NCI-H524 (cell line): Measurements from ENCODE around the gene FANK1.

ENCODE experiments used
- DNase-seq, 2 experiments: peaks; one replicate each; lab custom pipeline; 2025; lab: John Stamatoyannopoulos, UW

Gene FANK1, protein sequence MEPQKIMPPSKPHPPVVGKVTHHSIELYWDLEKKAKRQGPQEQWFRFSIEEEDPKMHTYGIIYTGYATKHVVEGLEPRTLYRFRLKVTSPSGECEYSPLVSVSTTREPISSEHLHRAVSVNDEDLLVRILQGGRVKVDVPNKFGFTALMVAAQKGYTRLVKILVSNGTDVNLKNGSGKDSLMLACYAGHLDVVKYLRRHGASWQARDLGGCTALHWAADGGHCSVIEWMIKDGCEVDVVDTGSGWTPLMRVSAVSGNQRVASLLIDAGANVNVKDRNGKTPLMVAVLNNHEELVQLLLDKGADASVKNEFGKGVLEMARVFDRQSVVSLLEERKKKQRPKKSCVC

DNA sequence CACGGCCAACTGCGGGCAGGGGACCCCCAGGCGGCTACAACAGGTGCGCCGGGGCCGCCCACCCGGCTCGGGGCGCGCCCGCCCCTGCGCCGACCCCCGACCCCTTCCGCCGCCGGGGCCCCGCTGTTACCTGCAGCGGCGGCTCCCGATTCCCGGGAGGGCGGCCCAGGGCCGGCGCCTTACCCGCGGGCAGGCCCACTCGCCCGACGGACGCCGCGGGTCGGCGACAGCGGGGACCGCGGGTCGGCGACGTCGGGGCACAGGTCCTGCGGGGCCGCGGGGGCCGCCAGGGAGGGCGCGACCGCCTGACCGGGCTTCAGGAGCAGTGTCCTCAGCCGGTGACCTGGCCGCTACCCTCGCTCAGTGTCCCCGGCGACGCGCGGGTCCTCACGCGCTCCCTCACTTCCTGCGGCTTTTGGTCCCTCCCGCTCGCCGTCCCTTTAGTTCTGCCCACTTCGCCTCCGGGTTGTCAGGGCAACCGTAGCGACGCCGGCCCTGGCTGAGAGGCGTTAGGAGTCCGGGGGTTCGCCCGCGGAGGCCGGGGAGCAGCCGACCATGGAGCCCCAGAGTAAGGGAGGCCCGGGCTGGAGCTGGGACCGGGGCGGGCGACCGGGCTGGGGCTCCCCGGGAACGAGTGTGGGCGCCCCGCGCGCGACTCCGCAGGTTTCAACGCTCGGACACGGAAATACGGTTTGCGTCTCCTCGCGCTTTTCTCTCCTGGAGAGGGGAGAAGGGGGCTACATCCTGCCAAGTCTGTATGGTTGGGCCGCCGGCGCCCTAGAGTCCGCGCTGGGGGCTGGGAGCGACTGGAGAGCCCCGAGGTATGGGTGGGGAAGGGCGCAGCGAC is at the start of gene FANK1:
TSS of gene FANK1 (plus strand) at position 477 of the 847 bp plus-strand sequence. CDS start at position 556, 79 bp downstream.
- DNase-seq = peak; percentile 5 to 40

DNA sequence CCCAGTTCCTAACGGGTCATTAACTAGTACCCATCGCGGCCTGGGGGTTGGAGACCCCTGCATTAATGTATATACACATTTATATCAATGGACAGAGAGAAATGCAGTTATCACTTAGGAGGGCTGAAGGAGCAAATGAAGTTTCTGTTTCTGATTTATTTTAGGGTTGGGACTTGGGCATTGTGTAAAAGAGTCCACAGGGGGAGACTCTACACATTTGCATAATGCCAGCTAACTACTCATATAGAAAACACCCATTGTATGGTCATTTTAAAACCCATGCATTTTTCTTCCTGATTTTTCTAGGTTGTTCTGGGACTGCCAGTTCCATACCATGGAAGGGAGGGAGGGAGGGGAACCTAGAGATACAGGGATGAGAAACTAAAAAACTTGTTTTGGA is 49.5 kb upstream of the FANK1 start:
- no peak for DNase-seq

DNA sequence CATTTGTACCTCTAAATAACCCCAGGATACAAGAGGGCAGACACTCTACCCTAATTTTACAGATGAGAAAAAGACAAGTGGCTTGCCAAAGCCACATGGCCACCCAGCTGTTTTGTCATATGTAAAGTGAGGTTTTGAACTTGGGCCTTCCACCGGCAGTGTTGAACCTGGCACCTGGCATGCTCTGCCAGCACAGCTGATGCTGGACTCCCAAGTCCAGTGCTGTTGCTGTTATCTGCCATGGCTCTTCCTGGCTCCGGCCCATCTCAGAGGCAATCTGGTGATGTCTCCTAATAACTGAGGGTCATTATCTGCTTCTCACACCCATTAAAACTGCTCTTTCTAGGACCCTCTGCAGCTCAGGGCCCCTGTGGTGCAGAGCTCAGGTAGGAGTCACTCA is 48.0 kb upstream of the FANK1 start:
- no peak for DNase-seq

DNA sequence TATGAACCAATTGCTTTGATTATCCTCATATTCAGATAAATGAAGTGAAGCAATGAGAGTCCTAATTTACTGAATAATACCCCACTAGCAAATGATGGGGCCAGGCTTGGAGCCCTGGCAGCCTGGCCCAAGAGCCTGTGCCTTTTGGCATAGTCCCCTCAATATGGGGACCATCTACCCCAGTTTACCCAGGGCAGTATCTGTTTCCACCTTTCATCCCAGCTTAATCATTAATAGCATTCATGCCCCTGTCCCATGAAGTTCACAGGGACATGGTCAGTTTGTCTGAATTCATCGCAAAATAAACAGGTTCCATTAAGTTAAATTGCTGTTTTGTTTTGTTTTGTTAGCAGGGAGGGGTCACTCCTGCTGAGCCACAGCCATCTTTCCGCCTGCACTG is 47.5 kb upstream of the FANK1 start:
- DNase-seq = no peak

DNA sequence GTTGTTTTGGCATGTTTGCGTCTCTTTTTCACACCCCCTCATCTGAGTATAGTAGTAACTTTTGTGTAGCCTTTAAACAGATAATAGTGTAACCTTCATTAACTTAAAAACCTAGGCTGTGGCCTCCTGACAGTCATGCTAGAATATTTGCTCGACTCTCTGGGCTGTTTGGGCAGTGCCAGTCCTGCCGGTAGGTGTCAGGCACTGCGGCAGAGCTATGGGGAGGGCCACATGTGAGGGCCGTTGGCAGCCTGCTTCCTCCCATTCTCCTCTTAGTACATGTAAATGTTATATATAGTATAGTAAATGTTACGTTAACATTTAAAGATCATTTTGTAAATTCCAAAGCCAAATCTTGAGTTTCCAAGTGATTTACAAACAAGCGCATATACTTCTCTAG is 46.9 kb upstream of the FANK1 start:
- DNase-seq = no peak

DNA sequence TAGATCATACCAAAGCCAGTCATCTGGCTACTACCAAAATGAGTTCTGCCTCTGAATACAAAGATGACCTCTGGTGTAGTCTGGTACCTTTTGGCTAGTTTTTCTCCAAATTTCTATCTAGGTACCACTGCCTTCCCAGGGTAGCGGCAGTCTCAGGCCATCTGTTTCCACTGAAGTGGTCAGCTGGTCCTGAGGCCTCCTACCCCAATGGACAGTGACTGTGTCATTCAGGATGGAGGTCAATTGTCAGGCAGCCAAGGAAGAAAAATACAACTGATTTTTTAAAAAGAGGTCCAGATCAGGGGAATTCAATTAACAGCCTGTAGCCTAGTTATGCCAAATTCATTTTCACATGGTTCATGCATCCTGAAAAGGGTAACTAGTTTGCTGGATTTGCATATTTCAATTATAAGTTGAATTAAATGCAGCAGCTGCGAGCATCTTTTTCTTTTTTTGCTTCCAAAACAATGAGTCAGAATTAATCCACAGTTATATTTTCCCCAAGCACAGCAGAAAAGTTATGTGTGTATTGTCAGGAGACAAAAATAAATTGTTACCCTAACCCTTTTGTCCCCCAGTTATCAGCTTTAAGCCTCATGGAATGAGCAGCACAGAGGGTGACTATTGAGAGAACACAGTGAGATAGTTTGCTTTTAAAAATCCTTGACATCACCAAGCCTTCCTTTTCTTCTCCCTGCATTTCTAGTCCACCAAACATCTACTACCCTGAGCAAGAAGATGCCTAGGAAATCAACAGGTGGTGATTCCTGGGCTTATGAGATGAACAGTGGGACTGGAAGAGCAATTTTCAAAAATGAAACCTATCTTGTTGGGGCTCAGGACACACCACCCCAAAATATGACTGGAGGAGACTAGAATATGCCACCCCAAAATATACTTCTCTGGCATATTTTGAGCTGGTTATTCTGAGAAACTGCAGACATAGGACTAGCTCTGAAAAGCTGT is 45.3 kb upstream of the FANK1 start:
- no peak for DNase-seq

DNA sequence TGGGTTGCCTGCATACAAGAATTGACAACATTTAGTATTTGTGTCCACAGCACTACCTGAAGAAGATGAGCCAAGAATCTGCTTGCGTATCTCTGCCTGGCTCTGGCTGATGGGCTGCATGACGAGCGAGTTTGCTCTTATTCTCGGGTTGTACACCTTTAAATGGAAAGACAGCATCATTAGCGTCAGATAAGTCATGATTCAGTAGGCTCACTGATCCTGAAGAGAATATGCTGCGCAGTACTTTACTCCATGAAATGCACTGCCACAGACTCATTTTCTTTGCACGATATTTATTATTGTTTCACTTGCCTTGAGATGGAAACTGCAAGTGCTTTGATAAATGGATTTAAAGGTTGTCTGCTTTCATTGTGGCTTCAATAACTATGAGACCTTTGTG is 43.9 kb upstream of the FANK1 start:
- DNase-seq = no peak

DNA sequence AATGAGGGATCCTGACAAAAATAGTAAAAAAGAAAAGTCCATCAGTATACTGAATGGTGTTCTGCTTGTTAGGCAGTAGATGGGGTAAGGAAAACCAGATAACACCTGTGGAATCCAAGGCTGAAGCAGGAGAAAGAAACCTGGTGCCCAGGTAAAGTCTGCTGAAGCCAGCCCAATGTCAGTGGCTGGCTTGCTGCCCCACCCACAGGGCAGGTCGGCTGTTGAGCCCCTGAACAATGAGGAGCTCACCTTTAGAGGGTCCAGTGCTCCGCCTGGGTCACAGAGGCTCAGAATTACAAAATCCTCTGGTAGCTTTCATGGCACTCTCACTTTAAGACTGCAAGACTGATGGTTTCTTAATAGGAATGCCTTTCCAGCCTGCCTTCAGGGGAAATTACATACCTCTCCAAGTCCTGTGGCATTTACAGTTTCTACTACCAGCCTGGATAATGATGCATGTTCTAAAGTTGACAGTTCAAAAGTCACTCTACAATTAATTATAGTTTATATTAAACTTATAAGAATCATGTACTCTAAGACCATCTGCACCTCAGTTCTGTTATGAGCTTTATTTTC is 39.1 kb upstream of the FANK1 start:
- no peak for DNase-seq

DNA sequence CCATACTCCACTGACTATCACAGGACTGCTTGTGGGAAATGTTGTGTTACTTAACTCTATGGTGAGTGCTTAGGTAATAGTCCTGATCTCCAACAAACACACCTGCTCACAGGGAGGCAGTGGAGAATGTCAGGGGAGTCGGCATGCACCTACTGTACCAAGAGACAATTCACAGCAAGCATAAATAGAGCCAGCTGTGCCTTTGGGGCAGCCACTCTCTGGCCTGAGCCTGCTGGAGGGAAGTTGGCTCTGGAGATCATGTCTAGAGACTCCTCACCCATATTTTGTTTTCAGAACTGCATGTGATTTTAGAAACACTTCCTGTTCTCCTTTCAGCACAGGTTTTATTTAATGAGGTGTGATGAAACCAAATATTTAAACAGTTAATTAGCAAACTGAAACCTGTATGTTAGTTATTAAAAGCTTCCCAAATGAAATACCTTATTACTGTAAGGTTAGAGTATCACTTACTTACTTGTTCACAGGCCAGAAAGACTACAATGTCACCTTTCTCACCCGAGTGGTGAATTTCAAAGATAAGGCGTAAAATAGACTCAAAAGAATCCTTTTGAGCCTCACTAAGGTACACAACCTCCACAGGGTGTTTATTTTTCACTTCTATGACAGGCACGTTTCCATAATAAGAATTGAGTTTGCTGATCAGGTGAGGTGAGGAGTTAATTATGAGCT is 37.1 kb upstream of the FANK1 start:
- DNase-seq = no peak

DNA sequence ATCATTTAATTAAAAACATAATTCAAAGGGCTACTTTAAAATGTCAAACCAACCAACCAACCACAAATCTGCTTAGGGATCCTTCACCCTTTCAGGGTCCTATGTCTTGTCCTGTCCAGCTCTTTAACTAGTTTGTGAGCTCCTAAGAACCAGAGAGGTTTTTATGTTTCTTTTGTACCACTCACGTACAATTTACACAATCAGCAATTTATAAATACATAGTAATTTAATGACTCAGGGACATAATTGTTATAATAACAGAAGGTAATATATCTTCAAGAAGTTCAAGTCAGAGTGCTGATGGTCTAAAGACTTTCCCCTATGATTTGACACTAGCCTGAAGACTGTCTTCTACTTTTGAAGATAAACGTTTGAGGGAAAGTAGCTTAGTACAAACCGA is 31.2 kb upstream of the FANK1 start:
- DNase-seq = no peak

DNA sequence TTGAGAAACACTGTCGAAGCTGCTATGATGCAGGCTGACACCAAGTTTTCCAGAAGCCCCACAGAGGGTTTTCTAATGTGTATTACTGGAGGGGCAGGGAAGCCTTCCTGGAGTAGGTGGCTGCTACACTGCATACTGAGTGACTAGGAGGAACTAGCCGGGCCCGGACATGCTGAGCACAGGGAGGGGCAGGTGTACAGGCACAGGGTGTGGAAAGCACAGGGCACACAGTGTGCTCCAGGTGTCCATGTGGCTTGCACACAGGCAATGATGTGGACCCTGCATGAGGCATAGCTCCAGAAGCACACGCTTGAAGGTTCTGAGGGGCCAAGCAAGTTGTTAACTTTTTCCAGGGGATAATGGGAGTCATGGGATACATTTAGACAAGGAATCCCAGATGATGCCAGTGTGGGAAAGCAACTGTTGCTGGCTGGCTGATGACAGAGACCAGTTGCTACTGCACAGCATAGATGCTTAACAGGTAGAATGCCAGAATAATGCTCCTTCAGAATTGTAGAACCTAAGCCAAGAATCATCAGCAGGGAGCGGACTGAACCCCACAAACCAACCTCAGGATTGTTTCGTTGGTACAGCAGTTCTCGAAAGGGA is 29.8 kb upstream of the FANK1 start:
- no peak for DNase-seq

DNA sequence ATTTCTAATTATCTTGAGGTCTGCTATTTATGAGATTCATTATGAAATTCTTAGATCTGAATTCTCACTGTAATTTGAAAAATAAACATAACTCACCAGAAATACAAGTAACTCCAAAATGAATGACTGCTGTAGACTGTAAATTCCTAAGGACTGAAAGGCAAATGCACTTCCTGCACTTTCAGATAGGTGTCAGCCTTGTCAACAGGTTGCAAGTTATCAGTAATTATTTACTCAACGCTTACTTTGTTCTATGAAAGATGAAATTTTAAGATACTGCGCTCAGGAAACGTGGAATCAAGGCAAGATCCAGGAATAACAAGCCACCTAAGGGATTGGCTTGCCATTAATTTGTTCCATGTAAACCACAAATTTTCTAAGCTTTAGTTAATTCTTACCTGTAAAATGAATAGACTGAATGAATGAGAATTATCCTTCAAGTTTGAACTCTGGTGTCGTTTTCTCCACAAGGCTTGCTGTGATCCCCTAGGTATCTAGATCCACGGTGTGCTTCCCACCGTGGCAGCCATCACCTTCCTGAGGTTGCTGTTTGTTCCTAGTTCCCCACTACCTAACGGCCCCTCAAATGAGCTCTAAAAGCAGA is 27.9 kb upstream of the FANK1 start:
- DNase-seq = peak in 1 of 2 experiments; percentile 24

DNA sequence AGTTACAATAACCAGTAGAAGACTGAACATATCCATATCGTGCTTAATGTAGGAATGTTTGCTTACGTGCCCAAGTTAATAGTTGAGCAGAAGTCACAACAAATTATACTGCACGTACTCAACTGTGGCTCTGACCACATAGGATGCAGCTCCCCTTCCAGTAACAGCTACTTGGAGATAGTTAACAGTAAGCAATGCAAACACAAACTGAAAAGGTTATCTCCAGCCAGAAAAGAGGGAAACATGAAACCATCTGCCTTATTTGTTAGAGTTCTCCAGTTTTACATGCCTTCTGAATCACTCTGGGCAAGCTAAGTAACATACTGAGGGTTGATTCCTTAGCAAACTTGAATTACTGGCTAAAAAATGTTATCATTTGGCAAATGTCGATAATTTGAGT is 25.0 kb upstream of the FANK1 start:
- DNase-seq = no peak

DNA sequence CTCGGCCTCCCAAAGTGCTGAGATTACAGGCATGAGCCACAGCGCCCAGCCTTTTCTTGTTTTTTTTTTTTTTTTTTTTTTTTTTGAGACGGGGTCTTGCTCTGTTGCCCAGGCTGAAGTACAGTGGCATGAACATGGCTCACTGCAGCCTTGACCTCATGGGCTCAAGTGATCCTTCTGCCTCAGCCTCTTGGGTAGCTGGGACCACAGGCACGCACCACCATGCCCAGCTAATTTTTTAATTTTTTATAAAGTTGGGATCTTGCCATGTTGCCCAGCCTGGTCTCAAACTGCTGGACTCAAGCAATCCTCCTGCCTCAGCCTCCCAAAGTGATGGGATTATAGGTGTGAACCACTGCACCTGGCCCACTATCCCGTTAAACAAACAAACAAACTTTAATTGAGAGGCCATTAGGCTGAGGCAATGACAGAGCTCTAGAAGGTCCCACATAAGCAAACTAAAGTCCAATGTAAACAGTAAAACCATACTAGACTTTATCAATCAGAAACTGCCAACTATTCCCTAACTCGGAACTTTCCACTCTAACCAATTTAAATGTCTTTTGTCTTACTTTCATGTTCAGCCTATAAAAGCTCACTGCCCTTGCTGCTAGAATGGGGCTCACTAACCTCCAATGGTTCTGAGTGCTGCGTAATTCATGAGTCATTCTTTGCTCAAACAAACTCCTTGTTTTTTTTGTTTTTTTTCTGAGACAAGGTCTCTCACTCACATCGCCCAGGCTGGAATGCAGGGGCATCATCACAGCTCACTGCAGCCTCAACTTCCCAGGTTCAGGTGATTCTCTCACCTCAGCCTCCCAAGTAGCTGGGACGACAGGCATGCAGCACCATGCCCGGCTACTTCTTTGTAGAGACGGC is 17.2 kb upstream of the FANK1 start:
- no peak for DNase-seq

DNA sequence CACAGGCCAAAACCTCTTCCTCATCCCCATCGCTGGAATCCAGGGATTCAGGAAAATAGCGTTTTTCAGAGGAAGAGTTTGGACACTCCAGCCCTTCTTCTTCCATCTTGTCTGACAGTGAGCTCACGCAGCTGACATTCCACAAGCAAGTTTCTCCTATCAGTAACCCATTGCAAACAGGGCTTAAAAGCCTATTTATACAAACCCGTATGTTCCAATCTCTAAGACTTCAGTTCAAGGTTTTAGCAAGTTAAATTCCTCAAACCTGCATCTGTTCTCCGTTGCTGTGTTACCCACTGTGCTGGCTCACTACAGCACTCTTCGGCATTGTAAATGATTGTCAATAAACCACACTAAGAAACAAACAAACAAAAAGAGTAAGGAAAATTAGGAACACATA is 15.6 kb upstream of the FANK1 start:
- DNase-seq = no peak

DNA sequence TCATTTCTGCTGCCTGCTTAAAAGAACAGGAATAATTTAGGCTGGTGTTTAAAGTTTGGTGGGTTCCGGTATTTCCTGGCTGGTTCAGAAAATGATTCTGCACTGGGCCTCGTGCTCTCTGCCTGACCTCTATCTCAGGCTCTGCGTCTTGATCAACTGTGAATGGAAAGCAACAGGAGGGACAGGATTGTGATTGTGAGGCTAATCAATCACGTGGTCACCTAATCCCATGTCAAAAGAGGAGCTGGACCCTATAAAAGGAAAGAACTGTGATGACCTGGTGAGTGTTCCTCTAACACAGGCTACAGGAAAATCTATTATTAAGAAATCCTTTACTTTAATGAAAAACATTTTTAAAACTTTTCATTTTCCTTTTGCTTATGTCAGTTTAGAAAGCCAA is 15.2 kb upstream of the FANK1 start, which contains the start of gene DHX32:
TSS of gene DHX32 (minus strand) at position 101 of the 400 bp plus-strand sequence. CDS start 468 bp downstream, outside the sequence.
- DNase-seq = no peak

DNA sequence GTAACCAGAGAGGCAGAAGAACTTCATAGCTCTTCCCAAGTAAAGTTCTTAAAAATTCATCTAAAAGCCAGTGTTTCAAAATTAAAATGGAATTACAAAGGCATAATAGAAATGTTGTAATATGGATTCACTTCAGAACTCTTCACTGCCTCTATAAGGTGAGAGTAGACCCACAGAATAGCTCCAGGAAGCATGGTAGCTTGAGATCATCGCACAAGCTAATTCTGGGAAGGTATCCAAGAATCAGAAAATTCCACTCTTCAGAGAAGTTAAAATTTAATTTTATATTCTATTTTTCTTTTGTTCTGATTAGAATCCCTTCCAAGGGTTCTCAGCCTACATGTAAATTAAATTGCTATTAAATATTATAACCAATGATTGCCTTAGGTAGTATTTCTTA is 13.8 kb upstream of the FANK1 start:
- no peak for DNase-seq

DNA sequence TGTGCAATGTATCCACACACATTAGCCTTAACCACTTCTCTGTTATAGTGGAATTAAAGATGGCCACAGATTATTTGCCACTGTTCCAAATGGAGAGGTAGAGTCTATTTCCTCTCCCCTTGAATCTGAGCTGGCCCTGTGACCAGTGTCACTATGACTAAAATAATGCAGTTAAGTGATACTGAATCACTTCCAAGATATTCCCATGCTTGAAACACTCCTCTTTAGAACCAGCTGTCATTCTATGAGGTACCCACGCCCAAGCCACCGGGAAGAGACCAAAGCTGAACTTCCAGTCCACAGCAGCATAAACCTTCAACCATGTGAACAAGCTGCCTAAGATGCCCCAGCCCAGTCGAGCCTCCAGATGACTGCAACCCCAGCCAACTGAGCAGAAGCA is 13.2 kb upstream of the FANK1 start:
- DNase-seq = no peak

DNA sequence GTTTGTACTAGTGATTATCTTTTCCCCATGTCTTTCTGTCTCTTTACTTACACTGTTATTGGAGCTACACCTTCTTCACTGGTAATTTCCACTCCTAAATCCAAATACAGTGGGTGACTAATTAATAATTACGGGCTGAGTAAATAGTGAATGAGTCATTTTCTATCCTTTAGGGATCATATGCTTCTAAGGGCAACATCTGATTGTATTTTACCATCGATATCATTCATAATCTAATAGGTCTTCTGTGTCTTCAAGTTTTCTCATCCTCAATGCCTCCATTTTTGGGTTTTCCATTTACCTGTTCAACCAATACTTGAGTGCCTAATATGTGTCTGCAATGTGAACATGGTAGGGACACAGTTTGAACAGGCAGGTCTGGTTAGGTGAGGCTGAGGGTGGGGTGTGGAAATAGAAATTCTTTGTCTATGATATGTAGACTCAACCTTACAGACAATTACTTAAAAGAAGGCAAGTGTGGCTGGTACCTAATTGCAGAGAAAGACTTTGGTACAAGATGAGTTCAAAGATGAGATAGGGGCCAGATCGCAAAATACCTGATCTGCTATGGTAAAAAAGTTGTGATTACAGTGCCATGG is 9.4 kb upstream of the FANK1 start:
- no peak for DNase-seq
